Type B pancreatic cell (in vitro differentiated cells): ENCODE measurements around the gene RDH11. TPM values are rescaled to one million over a fixed set of nuclear protein-coding genes. Genes with fewer than 3 reads are reported as not detected.

Experiments used
- DNase-seq: peaks from one replicate; pipeline ENCODE4 v3.0.0; 2021; ENCODE audit warnings: mixed read lengths; ENCODE audit not compliant: unreplicated experiment; ENCODE audit errors: extremely low spot score
- H3K27ac Mint-ChIP-seq: 2 replicates; pipeline ENCODE4 v1.8.0; 2021; ENCODE audit warnings: mild to moderate bottlenecking, mixed read lengths
- H3K27me3 Mint-ChIP-seq: 2 replicates; pipeline ENCODE4 v1.8.0; 2021; ENCODE audit warnings: mixed read lengths
- H3K36me3 Mint-ChIP-seq: 2 replicates; pipeline ENCODE4 v1.8.0; 2021; ENCODE audit warnings: mixed read lengths
- H3K4me1 Mint-ChIP-seq: one replicate; pipeline ENCODE4 v1.8.0; 2021; ENCODE audit warnings: mixed read lengths; ENCODE audit not compliant: unreplicated experiment
- H3K4me3 Mint-ChIP-seq: 2 replicates; pipeline ENCODE4 v1.8.0; 2021; ENCODE audit warnings: mild to moderate bottlenecking, mixed read lengths
- H3K9me3 Mint-ChIP-seq: 2 replicates; pipeline ENCODE4 v1.8.0; 2021; ENCODE audit warnings: mixed read lengths
- CTCF ChIP-seq: fragments of 200-600 bp; sonication (generic); conservative IDR thresholded peaks from 2 replicates; pipeline ENCODE4 v1.5.0; 2021; ENCODE audit warnings: antibody characterized with exemption, mild to moderate bottlenecking
- total RNA-seq: library from RNA; stranded (reverse); gene quantifications from 2 replicates; pipeline ENCODE4 v1.2.1, GENCODE V29; 2021; ENCODE audit warnings: low replicate concordance

RDH11 gene
- total RNA-seq, 1 donor from 2014 or later, result 63.8 TPM

DNA sequence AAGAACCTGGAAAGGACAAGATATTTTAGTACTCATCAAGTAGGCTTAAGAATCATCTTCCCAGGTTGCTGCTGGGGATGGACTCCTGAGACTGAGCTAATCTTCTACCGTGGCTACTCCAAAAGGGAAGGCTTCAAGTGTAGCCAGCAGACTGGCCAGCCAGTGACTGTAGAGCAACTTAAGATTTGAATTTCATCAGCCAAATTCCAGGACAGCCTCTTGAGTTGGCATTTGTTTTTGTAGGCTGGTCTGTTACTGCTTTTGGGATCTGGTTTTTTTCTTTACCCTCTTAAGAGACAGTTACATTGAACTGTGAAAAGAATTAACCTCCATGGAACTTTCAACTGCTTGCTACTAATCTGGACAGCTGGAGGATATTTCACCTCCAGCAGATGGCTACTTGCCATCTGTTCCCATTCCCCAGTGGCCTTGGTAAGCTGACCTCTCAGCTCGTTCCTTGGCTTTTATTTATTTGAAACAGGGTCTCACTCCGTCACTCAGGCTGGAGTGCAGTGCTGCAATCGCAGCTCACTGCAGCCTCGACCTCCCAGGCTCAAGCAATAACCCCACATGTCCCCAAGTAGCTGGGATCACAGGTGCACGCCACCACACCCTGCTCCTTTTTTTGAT, 41.8 kb downstream of the RDH11 start:
- no peaks in the 10 kb centered on the region for H3K27me3 Mint-ChIP-seq
- no peak overlapping the region for H3K4me3 Mint-ChIP-seq
- H3K9me3 Mint-ChIP-seq, result no peaks in the 10 kb centered on the region
- H3K36me3 Mint-ChIP-seq, result peaks cover 12% of the 10 kb centered on the region
- H3K27ac Mint-ChIP-seq, result no peak overlapping the region
- no peak for DNase-seq
- H3K4me1 Mint-ChIP-seq, result no peaks in the 10 kb centered on the region
- TF ChIP-seq CTCF, result no peak

DNA sequence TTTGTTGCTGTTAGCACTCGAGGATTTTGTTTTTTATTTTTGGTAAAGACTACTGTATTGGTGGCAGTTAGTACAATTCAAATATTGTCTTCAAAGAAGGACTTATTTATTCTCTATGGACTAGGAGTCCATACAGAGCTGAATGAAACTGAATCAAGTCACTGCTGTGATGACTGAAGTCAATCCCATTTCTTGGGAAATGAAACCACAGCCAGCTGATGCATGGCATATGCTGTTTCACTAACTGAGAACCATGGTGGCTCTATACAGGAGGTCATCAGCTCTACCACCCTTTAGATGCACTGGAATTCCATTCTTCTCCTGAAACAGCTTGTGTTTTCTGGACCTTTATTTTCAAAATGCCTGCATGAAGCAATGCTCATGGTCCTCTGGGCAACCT, 43.4 kb downstream of the RDH11 start:
- Mint-ChIP-seq H3K27me3 (no peaks in the 10 kb centered on the region), H3K27ac (no peak overlapping the region), H3K4me3 (no peak overlapping the region), H3K4me1 (no peaks in the 10 kb centered on the region), H3K9me3 (no peaks in the 10 kb centered on the region), H3K36me3 (peaks cover 13% of the 10 kb centered on the region)
- TF ChIP-seq CTCF, result no peak
- no peak for DNase-seq

GRCh38 chr14:67650694-67651093, 44.9 kb downstream of the RDH11 start:
- H3K9me3 Mint-ChIP-seq, result no peaks in the 10 kb centered on the region
- TF ChIP-seq CTCF, result no peak
- H3K4me3 Mint-ChIP-seq, result no peak overlapping the region
- H3K4me1 Mint-ChIP-seq, result no peaks in the 10 kb centered on the region
- DNase-seq, result no peak
- H3K27me3 Mint-ChIP-seq, result no peaks in the 10 kb centered on the region
- peaks cover 21% of the 10 kb centered on the region for H3K36me3 Mint-ChIP-seq
- no peak overlapping the region for H3K27ac Mint-ChIP-seq

GRCh38 chr14:67650151-67650550, 45.4 kb downstream of the RDH11 start:
- no peak for TF ChIP-seq CTCF
- no peak for DNase-seq
- H3K27ac Mint-ChIP-seq, result no peak overlapping the region
- peaks cover 23% of the 10 kb centered on the region for H3K36me3 Mint-ChIP-seq
- H3K27me3 Mint-ChIP-seq, result no peaks in the 10 kb centered on the region
- no peak overlapping the region for H3K4me3 Mint-ChIP-seq
- no peaks in the 10 kb centered on the region for H3K9me3 Mint-ChIP-seq
- no peaks in the 10 kb centered on the region for H3K4me1 Mint-ChIP-seq

GRCh38 chr14:67646131-67646530, 49.4 kb downstream of the RDH11 start:
- H3K27me3 Mint-ChIP-seq, result no peaks in the 10 kb centered on the region
- no peak for TF ChIP-seq CTCF
- no peak for DNase-seq
- peak overlapping the region; percentile 48 for H3K27ac Mint-ChIP-seq
- no peak overlapping the region for H3K4me3 Mint-ChIP-seq
- H3K36me3 Mint-ChIP-seq, result peaks cover 18% of the 10 kb centered on the region
- H3K4me1 Mint-ChIP-seq, result no peaks in the 10 kb centered on the region
- no peaks in the 10 kb centered on the region for H3K9me3 Mint-ChIP-seq

DNA sequence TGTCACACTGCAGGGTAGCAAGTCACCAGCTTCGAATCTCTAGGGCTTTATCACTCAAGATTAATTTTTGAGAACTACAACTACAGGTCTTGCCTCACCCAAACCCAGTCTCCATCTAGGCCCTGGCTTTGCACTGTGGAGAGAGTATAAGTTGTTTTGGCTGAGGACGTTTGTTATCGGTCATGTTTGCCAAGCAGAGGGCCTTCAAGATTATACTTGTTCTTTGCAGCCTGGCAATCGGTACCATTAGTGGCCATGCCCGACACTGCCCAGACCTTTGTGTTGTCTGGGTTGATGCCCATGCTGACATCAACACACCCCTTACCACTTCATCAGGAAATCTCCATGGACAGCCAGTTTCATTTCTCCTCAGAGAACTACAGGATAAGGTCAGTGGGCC, 50.1 kb downstream of the RDH11 start:
- Mint-ChIP-seq H3K9me3 (no peaks in the 10 kb centered on the region), H3K27me3 (no peaks in the 10 kb centered on the region), H3K4me3 (no peak overlapping the region), H3K27ac (no peak overlapping the region), H3K36me3 (peaks cover 15% of the 10 kb centered on the region), H3K4me1 (no peaks in the 10 kb centered on the region)
- no peak for DNase-seq
- no peak for TF ChIP-seq CTCF
